ENCODE results near the gene SRSF12.
"Not testable (repeated sequence)": the region's sequence is repeated elsewhere in the genome, so short reads cannot be mapped to it uniquely, and the experiment has no call there.

Gene SRSF12

DNA sequence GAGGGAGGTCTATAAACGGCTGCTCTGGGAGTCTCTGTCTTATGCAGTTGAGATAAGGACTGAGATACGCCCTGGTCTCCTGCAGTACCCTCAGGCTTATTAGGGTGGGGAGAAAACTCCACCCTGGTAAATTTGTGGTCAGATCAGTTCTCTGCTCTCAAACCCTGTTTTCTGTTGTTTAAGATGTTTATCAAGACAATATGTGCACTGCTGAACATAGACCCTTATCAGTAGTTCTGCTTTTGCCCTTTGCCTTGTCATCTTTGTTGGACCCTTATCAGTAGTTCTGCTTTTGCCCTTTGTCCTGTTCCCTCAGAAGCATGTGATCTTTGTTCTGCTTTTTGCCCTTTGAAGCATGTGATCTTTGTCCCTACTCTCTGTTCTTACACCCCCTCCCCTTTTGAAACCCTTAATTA lies 10.4 kb upstream of the SRSF12 start:
- DNase-seq, result not testable (repeated sequence)

DNA sequence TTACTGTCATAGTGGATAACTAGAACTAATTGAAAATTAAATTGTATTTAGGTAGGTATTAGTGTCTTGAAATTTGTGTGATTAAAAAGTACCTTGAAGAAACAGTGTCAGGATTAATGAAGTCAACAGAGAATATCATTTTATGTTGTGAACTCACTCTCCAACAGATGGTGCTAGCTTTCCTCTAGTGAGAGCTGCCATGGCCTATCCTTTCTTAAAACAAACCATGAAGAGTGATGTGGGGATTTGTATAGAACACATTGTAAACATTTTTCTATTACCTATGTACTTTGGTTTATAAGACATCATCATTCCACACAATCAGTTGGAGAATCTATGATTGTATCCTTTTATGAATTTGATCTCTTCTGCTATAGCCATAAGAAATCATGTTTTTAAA lies 4.8 kb upstream of the SRSF12 start:
- peak; percentile 42 for DNase-seq

DNA sequence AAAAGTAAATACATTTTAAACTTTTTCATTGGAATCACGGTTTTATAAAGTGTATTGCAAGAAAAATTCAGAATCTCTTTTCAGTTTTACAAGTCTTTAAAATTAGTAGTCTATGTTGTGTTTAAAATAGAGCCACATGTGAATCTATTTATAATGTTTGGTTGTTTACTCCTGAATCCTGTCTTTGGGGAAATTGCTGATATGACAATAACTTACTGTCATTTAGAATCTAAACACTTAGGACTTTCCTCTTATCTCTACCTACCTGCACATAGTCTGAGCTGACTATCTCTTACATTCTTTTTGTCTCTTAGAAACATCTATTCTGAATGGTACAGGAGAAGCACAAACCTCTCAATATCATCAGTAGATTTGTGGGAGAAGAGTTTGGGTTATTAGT lies 4.1 kb upstream of the SRSF12 start:
- no peak for DNase-seq

DNA sequence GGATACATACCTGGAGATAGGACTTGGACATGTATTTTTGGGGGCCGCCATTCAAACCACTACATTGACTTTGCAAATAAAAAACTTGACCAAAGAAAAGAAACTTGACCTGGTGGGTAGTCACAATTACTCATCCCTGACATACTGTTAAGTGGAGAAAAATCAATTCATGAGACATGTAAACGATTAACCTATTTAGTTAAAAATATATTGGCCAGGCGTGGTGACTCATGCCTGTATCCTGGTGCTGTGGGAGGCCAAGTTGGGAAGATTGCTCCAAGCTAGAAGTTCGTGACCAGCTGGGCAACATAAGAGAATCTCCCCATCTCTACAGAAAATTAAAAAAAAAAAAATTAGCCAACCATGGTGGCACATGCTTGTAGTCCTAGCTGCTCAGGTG lies 2.5 kb upstream of the SRSF12 start:
- DNase-seq, result no peak

DNA sequence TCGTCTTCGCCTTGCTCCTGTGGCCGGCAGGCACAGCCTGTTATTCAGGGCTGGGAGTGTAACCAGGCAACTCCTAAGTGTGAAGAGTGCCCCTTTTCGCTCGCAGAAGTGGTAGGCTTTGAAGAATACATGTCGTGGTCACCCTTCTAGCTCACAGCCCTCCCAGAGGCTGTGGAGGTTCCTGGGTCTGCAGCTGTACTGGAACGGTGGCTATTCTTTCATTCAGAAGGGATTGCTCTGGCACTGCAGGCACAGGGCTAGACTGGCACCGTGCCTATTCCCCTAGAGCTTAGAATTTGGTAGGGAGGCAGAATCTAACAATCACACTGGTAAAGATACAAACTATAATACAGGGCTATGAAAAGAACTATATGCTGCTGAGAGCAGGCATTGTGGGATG lies 1.1 kb upstream of the SRSF12 start:
- DNase-seq, result no peak

DNA sequence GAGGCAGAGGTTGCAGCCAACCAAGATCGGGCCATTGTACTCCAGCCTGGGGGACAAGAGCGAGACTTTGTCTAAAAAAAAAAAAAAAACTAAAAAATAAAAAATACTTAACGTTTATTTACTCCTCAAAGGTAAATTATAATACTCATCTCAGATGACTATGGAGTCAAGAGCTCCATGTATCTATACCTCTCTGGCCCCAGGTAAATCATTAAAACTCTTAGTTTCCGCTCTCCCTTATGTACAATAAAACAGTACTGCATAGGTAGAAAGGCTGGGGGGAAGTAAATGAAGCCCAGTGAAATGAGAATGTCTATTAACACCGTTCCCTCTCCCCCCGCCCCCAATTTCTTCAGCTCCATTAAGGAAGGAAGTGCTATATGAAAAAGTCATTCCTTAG lies 1.2 kb downstream of the SRSF12 start:
- no peak for DNase-seq

DNA sequence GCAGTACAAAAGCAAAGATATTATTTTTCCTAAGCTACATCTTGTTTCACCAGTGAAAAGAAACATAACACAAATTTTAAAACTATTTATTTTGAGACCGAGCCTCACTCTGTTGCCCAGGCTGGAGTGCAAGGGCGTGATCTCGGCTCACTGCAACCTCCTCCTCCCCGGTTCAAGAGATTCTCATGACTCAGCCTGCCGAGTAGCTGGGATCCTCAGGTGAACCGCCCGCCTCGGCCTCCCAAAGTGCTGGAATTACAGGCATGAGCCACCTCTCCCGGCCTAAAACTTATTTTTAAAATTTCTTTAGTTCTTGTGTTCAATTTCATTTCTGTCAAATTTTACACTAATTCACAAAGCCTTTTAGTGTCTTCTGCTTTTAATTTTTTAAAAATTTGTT lies 5.9 kb downstream of the SRSF12 start:
- DNase-seq, result no peak

DNA sequence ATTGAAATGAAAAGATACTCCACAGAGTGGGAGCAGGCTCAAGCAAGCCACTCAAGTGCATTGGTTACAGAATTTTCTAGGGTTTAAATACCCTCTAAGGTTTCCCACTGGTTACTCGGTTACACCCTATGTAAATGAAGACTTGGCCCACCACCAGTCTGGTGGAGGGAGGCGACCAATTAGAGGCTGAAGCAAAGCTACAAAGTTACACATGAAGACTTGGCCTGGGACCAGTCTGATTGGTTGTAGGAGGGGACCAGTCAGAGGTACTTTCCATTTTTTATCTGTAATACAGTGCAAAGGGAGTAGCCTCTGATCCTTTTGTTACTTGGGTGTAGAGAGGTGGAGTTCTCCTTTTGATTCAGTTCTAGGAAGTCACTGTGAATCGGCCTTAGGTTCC lies 7.6 kb downstream of the SRSF12 start:
- no peak for DNase-seq

DNA sequence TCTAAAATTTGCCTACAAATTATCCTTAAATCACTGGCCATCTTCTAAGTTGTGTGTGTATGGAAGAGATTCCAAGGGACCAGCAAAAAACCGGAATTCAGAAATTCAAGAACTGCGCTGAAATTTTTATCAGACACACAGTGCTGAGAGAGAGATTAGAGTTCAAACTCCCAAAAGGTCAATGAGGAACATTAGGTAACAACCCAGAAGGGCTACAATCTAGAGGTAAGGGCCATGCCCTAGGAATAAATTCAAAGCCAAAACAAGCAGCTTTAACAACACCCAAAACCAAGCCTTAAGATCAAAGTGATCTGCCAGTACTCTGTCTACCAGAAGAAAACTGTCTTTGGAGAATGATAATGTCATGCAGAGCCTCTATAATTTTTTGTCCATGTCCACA lies 17.8 kb downstream of the SRSF12 start:
- DNase-seq, result no peak

DNA sequence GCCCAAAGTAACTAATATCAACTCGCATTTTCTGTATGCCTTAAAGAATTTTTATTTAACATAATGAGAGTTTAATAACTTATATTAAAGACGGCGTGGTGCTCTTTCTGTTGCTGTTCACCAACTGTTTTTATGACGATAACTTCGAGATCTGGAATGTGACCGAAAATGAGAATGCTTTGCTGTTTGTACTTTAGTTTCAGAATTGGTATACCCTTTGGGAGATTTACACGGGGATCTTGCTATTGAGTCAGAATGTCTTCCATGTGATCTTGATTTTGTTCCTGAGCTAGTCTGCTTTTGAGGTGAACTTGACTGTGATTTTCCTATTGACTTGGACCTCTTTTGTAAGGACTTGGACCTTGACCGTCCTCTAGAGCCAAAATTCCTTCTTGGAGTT lies 19.4 kb downstream of the SRSF12 start:
- DNase-seq, result no peak

DNA sequence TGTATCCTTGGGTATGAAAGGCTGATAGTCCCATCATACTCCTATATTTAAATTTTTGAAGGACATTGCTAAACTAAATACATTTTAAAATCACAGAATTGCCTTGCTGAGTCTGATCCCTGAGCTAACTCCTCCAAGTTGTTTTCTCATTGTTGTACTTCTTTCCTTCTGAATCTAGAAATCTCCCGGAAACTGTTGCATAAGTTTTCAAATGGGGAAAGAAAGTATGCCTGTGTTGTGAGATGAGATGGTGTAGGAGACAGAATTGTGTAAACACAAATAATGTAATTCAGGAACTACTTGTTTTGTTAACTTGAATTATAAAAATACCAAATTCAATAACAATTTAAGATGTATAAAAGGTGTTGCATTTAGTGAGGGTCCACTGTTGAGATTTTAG lies 30.0 kb downstream of the SRSF12 start:
- DNase-seq, result no peak

DNA sequence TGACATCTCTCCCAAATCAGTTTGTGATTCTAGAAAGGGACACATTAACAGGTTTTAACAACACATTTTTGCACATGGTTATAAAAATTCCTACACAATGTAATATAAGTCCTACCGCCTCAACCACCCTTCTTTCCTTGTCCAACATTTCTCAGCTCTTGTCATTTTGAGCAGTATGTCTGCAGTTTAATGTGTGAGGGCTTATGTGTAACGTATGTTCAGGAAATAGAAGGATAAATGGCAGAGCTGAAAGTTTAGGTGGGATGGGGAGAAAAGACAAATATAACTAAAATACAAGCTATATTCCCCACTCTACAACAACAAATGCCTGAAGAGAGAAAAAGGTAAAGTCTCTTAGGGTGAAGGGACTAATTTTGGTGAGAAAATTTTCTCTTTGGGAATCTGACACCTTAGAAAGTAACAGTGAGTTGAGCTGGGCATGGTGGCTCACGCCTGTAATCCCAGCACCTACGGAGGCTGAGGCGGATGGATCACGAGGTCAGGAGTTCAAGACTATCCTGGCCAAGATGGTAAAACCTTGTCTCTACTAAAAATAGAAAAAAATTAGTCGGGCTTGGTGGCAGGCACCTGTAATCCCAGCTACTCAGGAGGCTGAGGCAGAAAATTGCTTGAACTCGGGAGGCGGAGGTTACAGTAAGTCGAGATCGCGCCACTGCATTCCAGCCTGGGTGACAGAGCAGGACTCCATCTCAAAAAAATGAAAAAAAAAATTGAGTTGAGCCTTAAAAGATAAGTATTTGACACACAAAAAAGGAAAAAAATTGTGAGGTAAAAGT lies 32.3 kb downstream of the SRSF12 start:
- no peak for DNase-seq

DNA sequence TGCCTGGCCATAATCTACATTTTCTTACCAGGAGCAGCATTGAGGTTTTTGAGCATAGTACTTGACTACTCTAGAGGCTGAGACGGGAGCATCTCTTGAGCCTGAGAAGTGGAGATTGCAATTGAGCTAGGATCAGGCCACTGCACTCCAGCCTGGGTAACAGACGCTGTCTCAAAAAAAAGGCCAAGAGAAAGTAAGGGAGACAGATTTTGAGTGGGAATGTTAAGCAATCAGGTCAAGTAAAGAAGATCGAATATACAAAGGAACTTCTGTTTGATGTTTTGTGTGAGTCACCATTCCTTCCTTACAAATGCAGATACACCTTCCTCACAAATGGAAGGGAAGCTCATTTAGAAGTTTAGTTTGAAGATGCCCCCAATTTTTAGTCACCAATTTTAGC lies 32.9 kb downstream of the SRSF12 start:
- DNase-seq, result no peak

DNA sequence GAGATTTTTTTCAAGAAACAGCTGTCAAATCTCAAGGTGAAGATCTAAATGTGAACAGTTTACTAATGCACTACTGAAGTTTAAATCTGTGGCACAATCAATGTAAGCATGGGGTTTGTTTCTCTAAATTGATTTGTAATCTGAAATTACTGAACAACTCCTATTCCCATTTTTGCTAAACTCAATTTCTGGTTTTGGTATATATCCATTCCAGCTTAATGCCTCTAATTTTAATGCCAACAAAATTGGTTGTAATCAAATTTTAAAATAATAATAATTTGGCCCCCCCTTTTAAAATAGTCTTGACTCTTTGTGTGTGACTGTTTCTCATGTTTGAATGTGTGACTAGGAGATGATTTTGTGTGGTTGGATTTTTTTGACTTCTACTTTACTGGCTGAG lies 33.3 kb downstream of the SRSF12 start:
- DNase-seq, result no peak

DNA sequence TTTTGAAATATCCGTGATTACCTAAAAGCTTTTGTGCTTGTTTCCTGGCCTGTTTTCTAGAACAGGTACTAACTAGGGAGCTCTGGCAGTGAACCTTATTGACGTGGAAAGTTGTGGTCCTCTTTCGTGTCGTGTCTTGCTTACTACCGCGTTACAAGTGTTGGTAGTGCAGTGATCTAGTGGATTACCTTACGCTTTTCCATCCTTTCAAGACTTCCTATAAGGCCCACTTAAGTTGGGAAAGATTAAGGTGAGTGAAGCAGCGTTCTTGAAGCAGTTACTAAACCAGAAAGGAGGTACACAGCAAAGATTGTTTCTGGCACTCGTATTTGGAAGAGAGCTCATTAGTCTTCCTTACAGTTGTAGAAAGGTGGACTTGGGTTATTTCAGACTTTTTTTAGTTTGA lies 35.4 kb downstream of the SRSF12 start:
- no peak for DNase-seq

DNA sequence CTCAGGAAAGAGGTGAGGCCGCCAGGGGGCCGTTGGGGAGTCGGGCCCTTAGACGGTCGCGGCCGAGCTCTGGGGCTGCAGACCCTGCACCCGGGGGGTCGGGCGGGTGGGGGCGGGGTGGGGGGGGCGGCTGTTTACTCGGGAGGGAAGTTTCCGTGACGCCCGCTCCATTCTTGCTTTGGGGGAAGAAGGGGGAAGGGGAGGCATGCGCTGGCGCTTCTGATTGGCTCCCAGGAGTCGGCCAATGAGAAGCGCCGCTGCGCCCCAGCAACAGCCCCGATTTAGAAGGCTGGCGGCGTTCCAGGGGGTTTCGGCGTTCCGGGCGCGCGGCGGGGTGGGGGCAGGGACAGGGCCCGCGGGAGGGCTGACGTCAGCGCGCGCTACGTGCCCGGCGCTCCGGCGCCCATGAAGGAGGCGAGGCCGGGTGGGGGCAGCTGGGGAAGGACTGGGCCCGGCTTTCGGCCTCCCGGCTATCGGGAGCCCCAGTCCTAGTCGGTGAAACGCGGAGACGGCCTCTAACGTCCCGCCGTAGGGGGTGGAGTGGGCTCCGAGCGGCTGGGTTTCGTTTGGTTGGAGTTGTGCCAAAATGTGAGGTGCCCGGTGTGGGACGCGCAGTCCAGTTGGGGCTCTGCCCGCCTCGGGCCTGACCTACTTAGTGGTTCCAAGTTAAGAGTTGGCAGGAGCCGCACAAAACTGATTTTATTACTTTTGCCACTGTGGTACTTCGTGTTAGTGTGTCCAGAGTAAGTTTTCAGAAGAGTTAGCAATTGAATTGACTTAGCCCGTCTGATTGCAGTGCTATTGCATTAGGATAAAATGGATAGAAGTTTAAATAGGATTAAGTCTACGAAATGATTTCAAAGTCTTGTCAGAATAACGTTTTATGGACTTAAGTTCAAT lies 36.2 kb downstream of the SRSF12 start:
- DNase-seq, result peak; percentile 90

DNA sequence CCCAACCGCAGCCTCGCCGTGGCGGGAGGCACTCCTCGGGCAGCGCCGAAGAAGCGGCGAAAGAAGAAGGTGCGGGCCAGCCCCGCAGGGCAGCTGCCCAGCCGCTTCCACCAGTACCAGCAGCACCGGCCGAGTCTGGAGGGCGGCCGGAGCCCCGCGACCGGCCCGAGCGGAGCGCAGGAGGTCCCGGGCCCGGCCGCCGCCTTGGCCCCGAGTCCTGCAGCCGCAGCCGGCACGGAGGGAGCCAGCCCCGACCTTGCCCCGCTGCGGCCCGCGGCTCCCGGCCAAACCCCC lies 36.8 kb downstream of the SRSF12 start:
- no peak for DNase-seq

DNA sequence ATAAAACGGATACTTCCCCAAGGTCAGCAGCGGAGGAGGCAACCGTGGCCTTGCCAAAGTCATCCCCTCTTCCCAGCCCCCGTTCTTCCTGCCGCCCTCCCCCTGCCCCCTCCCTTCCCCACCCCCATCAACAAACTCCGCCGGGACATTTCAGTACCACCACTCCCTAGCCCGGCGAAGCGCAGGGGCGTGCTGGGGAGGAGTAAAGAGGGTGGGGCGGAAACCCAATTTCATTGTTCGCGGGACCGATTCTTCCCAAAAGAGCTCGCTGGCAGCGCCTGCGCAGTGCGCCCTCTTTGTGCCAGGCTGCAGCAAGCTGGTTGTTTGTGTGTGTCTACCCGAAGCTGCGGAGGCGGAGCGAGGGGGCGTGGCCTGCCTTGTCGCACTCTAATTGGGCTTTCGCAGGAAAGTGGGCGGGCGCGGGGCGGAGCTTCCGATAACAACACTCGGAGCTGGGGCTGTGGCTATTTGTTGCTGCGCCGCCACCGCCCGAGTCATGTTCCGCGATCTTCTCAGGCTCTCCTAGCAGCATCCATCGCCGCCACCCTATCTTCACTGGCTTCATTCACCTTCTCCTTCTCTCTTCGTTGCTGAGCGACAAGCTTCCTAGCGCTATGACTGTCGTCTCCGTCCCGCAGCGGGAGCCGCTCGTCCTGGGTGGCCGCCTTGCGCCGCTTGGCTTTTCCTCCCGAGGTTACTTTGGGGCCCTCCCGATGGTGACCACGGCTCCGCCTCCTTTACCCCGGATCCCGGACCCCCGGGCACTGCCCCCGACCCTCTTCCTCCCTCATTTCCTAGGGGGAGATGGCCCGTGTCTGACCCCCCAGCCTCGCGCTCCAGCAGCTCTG lies 37.4 kb downstream of the SRSF12 start, which contains the start of gene PNRC1:
TSS of gene PNRC1 (plus strand) at position 471 of the 848 bp plus-strand sequence. CDS start at position 615, 144 bp downstream.
- peak; percentile 94 for DNase-seq

DNA sequence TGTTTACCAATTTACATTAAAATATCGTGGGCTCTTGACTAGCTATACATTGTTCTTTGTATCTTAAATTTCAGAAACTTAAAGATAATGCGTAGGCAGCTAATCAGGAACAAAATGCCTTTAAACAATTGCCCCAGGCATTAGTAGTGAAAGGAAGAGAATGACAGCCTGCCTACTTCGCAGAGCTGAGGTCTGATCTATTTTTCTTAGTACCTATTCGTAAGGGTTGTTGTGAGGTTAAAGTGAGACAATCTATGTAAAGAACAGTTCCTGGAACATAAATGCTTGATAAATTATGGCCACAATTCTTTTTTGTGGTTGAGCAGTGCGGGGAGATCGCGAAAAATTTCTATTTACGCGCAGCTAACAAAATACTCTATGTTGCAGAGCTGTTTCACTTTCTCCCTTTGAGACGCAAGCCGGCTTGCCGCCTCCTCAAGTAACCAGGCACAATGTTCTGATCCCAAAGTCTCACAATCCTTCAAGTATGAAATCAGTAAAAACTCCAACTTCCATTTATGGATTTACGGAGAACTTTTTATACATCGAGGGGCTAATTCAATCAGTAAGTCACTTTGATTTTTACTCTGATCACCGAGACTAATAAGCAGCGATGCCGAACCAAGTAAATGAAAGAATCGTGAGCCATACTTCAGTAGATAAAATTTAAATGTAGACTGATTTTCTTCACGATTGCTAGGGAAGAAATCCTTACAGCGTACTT lies 38.2 kb downstream of the SRSF12 start:
- DNase-seq, result no peak

DNA sequence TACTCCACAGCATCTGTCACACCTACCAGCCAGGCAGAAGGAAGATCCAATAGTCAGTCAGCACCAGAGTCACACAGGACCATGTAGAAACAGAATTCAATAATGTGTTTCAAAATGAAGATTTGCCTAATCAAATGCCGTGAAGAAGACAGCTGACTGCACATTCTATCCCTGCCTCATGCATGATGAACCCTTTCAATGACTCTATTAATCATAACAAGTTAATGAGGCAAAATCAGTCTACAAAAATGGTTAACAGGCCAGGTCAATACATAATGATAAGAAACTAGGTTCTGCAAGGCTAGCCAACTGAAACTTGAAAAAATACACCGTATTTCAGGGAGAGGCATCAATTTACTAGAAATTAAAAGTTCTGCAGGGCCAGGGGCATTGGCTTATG lies 44.0 kb downstream of the SRSF12 start:
- DNase-seq, result no peak

DNA sequence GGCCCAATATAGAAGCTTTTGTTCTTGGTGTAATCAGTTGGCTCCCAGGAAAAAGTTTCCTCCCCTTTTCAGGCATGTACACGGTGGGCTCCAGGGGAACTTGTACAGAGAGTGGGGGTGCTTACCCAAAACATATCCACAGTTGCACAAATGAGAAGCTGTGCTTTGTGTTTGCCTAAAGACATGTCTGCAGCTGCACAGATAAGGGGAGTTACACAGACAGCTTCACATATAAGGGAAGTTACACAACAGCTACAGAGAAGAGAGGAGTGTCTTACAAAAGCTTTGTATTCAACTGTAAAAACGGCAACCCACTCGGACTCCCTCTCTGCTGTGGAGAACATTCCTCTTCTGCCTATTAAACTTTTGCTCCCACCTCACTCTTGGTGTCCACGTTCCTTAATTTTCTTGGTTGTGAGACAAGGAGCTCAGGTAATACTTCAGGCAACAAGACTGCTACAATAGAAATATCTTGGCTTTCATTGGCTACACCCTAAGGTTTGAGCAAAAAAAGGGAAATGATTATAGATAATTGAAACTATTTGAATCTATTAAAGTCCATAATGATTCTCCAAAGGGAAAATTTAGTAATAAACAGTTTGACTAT lies 44.8 kb downstream of the SRSF12 start:
- DNase-seq, result no peak

DNA sequence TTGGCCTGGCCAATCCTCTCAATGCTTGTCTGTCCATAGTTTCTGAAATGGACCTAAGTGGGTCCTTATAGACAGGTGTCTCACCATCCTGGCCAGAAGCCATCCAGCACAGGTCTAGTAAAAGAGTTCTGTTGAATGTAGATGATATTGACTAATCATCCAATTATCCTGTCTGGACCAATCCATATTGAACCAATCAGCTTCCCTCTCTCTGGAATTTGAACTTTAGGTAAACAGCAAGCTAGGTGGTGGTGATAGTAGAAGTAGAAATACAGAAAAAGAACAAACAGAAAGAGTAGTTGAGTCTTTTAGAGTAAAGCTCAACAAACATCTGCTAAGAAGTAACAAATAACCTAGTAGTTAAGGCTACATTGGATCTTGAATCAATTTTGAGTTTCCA lies 46.8 kb downstream of the SRSF12 start:
- DNase-seq, result no peak

Measured in NCI-H1694 (cell line).